ENCODE data around the gene ZBTB38. TPM values are rescaled to one million over a fixed set of nuclear protein-coding genes. Genes with fewer than 3 reads are reported as not detected.

ZBTB38 gene
- total RNA-seq, 4 donors from 2014 or later: 121 to 171 (median 150) TPM

DNA sequence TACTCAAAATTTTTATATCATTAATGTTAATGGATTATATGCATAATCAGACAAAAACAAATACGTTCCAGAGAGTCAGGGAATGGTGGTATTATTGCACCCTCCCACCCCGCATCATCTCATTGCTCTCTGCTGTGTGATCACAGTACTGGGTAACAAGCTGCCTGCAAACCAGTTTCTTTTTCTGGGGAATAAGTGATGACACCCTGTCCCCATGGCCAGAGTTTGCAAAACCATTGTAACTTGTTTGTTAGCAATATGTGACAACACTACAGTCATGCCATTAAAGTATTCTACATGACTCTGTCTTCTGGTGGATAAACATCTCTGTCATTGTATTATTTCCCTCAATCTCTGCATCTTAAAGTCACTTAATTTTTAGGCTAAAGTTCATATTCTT, 39.5 kb downstream of the ZBTB38 start:
- DNase-seq (ENCODE audit: low spot score in 2 of 2): no peak
- Histone ChIP-seq H3K4me1 (peaks cover 5 to 69% (median 32%) of the 10 kb centered on the region in 4 donors), H3K4me3 (no peak overlapping the region), H3K36me3 (peaks cover 0 to 50% (median 8%) of the 10 kb centered on the region in 3 donors), H3K9me3 (no peaks in the 10 kb centered on the region), H3K27ac (peak overlapping the region in 3 of 4 donors; percentile 15 to 99 (median 87)), H3K27me3 (no peaks in the 10 kb centered on the region)
- 95% methylated on average over 2 of the region's 2 CpGs for WGBS, 2 donors
- no peak for TF ChIP-seq EP300 (IDR thresholded peaks at IDR 0.05)
- no peak for TF ChIP-seq POLR2A (IDR thresholded peaks at IDR 0.05)

- WGBS, 2 donors: 89 to 93% methylated on average over 1 of the region's 1 CpG
- no peak for DNase-seq (ENCODE audit: low spot score in 2 of 2)
- Histone ChIP-seq H3K27me3 (no peaks in the 10 kb centered on the region), H3K27ac (peak overlapping the region; percentile 13 to 99 (median 90)), H3K9me3 (no peaks in the 10 kb centered on the region), H3K4me1 (peaks cover 5 to 71% (median 40%) of the 10 kb centered on the region in 4 donors), H3K36me3 (peaks cover 0 to 50% (median 8%) of the 10 kb centered on the region in 3 donors), H3K4me3 (no peak overlapping the region)
- no peak for TF ChIP-seq CTCF (IDR thresholded peaks at IDR 0.05)
- no peak for TF ChIP-seq POLR2A (IDR thresholded peaks at IDR 0.05)
- TF ChIP-seq EP300 (IDR thresholded peaks at IDR 0.05): no peak
Observed at GRCh38 chr3:141408596-141408995, 40.3 kb downstream of the ZBTB38 start.

DNA sequence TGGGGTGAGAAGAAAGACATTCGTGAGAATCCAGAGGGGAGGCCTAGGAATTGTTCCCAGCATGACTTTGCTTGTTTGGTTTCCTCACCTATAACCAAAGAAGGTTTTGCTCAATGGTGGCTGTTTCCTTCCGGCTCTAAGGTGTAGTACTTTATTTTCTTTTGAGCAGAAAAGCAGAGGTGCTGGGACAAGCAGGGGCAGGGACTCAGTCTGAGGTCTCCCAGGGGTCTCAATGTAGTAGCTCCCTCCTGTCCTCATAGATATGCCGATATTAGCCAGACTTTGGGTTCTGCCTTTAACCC, 41.6 kb downstream of the ZBTB38 start:
- DNase-seq (ENCODE audit: low spot score in 2 of 2): no peak
- H3K9me3 ChIP-seq: no peaks in the 10 kb centered on the region
- H3K4me3 ChIP-seq: no peak overlapping the region
- peaks cover 0 to 49% (median 0%) of the 10 kb centered on the region in 3 donors for H3K36me3 ChIP-seq
- H3K27ac ChIP-seq: peak overlapping the region; percentile 84 to 99 (median 90)
- H3K4me1 ChIP-seq: peaks cover 5 to 71% (median 47%) of the 10 kb centered on the region in 4 donors
- TF ChIP-seq POLR2A (IDR thresholded peaks at IDR 0.05) (no peak), CTCF (IDR thresholded peaks at IDR 0.05) (no peak), EP300 (IDR thresholded peaks at IDR 0.05) (no peak)
- 62 to 70% methylated on average over 3 of the region's 3 CpGs for WGBS, 2 donors
- H3K27me3 ChIP-seq: no peaks in the 10 kb centered on the region

DNA sequence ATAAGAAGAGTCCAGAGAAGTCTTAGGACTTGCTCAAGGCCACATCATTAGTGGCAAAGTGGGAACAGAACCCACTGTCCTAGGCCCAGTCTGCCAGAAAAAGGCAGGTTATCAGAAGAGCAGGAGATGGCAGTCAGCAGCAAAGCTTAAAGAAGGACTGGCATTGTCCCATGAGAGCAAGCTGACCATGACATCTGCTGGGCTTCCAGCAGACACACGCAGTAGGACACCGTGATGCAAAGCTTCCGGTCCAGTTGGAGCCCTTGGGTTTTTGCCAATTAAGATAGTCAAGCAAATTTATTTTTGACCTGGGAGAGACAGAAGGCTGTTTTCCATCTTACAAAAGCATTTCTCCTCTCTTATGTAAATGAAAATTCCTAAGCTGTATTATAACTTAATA, 42.1 kb downstream of the ZBTB38 start:
- peaks cover 5 to 72% (median 46%) of the 10 kb centered on the region in 4 donors for H3K4me1 ChIP-seq
- no peak for DNase-seq (ENCODE audit: low spot score in 2 of 2)
- H3K27me3 ChIP-seq: no peaks in the 10 kb centered on the region
- no peak overlapping the region for H3K4me3 ChIP-seq
- TF ChIP-seq CTCF (IDR thresholded peaks at IDR 0.05): no peak
- peak in 1 of 2 donors; percentile 57 for TF ChIP-seq EP300 (IDR thresholded peaks at IDR 0.05)
- peak overlapping the region; percentile 84 to 99 (median 90) for H3K27ac ChIP-seq
- 5% methylated on average over 3 of the region's 3 CpGs for WGBS, 2 donors
- peaks cover 0 to 48% (median 0%) of the 10 kb centered on the region in 3 donors for H3K36me3 ChIP-seq
- H3K9me3 ChIP-seq: no peaks in the 10 kb centered on the region

DNA sequence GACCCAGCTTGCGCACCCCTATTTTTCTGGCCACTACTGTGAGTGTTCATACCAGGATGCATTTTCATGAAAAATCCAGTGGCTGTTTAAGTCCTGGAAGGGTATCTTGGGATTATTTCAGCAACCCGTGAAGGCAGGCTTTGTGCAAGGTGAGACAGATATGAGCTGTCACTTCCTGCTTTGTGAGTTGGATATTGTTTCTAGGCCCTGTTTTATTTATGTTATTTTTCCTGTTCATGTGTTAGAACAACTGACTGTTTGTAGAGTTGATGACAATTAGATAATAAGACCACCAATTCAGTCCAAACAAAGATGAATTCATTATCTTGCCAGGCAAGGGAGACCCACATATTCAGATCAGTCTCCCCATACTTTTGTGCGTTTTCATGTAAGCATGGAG, 42.5 kb downstream of the ZBTB38 start:
- peaks cover 0 to 43% (median 0%) of the 10 kb centered on the region in 3 donors for H3K36me3 ChIP-seq
- no peak overlapping the region for H3K4me3 ChIP-seq
- H3K9me3 ChIP-seq: no peaks in the 10 kb centered on the region
- peaks cover 5 to 72% (median 47%) of the 10 kb centered on the region in 4 donors for H3K4me1 ChIP-seq
- peak overlapping the region; percentile 84 to 99 (median 90) for H3K27ac ChIP-seq
- WGBS, 2 donors: 43 to 51% methylated on average over 3 of the region's 3 CpGs
- no peak for DNase-seq (ENCODE audit: low spot score in 2 of 2)
- no peaks in the 10 kb centered on the region for H3K27me3 ChIP-seq
- TF ChIP-seq CTCF (IDR thresholded peaks at IDR 0.05) (no peak), EP300 (IDR thresholded peaks at IDR 0.05) (no peak), POLR2A (IDR thresholded peaks at IDR 0.05) (no peak)

Measured in tibial nerve (tissue), 4 donors.